NCI-H1417 treated with DMSO at 0.1 percent for 48 hours (cell line): ENCODE data around the gene USF3.
"Not testable (repeated sequence)": the region's sequence is repeated elsewhere in the genome, so short reads cannot be mapped to it uniquely, and the experiment has no call there.

Experiments used
- DNase-seq: peaks from one replicate; lab custom pipeline; 2025; lab: John Stamatoyannopoulos, UW

The USF3 gene

DNA sequence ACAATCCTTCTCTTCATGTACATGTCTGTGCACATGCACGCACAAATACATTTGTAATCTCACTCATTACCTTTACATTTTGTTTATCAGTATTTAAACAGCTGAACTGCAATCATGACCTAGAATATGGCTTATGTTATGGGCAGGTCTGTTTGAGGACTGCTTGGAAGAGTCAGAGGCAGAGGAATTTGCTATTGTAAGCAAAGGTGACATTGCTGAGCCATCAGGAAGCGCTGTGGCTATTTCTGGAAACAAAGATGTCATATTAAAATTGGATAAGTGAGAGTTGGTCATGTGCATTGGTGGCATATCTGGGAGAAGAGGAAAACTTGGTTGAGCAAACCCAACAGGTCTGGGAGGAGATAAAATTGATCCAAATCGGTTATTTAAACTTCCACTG lies 41.6 kb downstream of the USF3 start:
- no peak for DNase-seq

DNA sequence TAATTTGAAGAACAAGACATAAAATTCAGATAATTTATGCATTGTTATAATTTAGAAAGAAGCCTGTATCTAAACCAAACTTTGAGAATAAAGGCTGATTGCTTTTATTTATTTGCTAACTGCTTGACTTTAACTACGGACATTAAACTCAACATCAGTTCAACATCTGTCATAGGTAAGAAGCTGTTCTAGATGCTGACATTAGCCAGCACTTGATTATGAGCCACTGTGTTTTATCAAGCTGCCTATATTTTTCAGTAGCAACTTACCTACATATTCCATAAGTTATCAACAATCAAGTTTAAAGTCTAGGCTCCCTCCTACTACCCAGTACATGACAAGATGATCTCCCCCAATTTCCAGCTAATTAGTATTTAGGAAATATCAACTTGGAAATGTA lies 42.1 kb downstream of the USF3 start:
- no peak for DNase-seq

DNA sequence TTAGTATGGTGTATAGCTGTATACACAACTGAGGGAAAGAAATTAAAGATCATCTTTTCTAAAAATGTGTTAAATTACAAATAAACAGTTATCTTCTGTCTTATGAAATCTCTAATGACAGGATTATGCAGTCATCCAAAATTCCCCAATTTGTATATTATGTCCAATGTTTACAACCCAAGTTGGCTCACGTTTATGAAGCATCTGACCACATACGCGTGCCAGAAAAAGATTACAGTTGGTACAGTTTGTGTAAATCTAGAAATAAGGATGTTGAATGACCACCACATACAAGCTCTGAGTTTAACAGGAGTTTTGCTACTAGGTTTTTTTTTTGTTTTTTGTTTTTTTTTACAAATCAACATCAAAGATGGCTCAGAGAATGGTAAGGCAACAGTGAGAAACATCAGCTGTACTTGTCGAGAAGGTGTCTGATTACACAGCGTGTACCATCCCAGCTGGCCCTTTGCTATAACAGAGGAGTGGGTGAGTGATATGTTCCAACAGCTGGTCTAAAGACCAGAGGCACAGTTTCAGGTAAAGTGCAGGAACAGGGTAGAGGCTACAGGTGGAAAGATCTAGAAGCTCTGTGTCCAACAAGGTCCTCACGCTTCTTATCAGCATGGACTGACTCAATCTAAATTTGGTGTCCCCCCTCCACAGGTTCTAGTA lies 47.1 kb downstream of the USF3 start:
- DNase-seq = no peak

DNA sequence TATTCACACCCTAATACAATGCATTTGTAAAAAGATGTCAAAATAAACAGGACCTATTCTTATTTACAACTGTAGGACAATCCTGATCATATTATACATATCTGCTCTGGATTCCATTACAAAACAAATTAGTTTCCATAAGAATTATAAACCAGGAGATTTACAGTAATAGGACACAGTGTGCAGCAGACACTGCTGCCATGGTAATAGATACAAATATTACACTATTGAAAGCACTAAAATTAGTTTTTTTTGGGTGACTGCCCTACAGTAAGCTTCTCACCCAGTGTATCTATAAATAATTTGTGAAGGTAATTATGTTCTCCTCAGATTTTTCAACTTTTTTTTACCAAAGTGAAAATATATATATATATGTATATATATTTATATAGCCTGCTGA lies 47.9 kb downstream of the USF3 start:
- no peak for DNase-seq

DNA sequence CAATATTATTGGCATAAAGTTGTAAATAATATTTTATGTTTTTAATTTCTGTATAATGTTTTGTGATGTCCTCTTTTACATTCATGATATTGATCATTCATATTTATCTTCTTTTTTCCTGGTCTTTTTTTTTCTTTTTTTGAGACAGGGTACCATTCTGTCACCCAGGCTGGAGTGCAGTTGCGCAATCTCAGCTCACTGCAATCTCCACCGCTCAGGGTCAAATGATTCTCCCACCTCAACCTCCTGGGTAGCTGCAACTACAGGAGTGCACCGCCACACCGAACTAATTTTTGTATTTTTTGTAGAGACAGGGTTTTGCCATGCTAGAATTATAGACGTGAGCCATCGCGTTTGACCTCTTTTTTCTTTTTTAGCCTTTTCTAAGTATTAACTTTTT lies 52.9 kb downstream of the USF3 start:
- no peak for DNase-seq

DNA sequence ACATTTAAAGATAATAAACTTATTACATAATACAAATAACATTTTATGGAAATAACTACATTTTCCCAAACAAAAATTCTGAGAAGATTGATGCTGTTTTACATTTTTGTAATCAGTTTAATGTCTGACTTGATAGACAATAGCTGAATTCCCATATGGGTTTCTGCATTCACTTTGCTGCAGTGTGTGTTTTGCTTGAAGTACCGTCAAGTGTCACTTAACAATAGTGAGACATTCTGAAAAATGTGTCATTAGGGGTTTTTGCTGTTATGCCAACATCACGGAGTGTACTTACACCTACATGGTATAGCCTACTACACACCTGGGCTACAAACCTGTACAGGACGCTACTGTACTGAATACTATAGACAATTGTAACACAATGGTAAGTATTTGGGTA lies 57.5 kb downstream of the USF3 start:
- no peak for DNase-seq

DNA sequence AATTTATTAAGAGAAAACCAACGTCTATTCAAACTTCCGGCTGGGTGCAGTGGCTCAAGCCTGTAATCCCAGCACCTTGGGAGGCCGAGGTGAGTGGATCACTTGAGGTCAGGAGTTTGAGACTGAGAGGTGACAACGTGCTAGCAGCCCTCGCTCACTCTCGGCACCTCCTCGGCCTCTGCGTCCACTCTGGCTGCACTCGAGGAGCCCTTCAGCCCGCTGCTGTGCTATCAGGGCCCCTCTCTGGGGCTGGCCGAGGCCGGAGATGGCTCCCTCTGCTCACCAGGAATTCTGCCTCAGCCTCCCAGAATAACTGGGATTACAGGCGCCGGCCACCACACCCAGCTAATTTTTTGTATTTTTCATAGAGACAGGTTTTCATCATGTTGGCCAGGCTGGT lies 58.7 kb downstream of the USF3 start:
- DNase-seq = no peak

DNA sequence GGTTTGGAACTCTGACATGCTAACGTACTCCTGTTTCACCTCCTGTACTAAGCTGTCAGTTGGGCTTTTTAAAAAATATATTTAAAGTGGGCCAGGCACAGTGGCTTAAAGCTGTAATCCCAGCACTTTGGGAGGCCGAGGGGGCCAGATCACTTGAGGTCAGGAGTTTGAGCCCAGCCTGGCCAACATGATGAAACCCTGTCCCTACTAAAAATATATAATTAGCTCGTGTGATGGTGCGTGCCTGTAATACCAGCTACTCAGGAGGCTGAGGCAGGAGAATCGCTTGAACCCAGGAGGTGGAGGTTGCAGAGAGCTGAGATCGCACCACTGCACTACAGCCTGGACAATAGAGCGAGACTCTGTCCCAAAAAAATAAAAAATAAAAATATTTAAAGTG lies 60.4 kb downstream of the USF3 start:
- DNase-seq = not testable (repeated sequence)

DNA sequence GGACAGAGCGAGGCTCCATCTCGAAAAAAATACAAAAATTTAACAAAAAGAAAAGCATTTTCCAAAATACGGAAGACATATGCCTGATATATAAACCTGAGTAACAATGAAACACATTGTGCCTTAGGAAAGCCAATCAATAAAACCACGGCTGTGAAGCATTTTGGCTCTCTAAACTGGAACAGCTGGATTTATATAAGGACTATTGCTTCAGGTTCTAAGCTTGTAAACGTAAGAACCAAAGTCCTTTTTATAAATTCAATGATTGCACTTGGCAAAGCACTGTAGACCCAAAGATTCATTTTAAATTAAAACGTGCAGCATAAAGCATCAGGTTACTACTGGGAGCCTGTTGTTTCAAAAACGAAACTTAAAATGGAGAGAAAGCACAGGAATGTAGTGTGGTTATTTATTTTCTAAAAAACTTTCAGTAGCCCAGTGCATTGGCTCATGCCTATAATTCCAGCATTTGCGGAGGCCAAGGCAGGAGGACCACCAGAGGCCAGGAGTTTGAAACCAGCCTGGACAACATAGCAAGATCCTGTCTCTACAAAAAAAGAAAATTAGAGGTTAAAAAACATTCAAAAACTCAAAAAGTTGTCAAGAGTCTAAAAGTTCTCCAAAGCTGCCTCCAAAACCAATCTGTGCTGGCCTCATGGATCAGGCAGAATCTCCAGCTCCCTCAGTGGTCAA lies 61.5 kb downstream of the USF3 start:
- DNase-seq = no peak

DNA sequence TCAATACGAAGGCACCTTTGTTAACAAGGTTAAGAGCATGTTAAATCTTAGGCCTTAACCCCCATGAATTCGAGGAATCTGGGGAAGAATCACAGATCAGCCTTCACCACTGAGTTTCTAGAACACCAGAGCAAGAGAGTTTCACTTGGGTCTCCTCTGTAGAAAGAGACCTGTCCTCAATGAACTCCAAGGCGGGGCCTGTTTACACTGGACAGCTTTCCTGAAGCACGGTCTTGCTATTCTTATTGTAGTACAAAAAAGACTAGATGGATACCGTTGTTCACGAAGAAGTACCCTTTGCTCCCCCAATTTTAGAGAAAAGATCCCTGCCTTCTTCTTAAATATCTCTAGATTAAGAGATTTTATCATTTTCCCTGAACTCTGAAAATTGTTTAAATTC lies 64.9 kb downstream of the USF3 start:
- no peak for DNase-seq

DNA sequence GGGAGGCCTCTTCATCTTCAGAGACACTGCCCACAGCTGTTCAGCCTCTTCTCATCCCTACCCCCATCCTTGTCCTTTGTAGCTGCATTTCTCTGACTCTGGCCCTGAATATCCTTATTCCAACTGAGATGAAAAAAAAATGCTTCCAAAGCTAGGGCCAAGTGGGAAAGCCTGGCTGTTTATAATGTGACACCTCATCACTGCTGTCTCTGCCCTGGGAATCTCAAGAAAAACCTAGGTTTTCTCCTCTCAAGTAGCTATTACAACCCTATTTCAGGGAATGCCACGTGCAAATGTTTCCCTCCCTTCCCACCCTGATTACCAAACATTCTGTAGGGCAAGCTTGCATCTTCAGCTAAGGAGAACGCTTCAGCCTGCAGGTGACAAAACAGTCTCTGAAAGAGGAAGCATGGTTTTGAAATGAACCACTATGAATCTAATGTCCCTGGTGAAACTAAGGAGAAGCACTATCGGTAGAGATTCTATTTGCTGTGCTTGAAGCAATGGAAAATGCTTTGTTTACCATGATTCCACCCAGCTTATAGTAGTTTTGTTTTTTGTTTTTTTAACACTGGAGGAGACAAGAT lies 65.4 kb downstream of the USF3 start:
- no peak for DNase-seq

DNA sequence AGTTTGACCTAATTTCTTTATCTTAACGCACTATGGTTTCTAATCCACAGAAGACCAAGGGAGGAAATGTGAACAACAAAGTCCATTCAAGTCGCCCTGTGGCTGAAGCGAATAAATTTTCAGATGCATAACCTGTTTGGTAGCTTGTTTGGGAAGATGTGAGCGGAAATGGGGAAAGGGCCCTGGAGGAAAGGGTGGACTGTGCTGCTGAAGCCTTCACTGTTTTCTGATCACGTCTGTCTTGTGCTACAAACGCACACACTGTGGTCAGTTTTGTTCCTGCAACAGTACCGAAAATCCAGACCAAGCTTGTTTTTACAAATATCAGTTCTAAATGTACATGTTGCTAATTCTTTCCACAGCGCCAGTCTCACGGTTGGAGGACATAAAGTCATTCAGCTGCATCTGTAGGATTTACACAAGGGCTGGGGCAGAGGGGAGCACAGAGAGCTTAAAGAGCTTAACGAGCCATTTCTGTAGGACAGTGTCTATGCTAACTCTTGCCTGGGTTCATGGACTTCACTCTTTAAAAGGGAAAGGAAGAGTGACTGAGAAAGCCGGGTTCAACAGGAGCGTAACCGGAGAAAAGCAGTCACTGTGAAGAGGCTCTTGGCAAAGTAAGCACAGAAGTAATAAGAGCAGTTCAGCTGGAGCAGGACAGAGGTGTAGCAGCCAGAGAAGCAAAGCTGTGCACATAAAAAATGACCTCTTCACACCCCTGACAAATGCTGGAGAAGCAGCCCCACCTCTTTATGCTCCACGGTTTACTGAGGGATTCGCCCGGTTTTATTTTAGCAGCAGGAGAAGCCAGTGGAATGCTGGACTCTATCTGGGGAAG lies 66.6 kb downstream of the USF3 start:
- DNase-seq = no peak

DNA sequence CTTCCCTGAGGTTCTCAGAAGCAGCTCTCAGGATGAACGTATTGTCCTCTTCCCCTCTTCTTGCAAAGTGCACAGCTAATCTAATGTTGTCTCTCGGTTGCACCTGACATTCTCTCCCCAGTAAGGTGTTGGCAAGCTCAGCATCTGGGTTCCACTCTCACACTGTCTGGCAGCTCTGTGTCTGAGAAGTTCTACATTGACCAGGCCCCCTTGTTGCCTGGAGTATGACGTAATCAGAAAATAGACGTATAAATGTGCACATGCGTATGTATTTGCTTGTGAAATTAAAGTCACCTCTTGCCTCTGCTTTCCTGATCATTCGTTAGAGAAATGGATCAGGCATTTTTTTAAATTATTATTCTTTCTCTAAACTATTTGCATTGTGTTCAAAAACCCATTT lies 67.7 kb downstream of the USF3 start:
- DNase-seq = no peak

DNA sequence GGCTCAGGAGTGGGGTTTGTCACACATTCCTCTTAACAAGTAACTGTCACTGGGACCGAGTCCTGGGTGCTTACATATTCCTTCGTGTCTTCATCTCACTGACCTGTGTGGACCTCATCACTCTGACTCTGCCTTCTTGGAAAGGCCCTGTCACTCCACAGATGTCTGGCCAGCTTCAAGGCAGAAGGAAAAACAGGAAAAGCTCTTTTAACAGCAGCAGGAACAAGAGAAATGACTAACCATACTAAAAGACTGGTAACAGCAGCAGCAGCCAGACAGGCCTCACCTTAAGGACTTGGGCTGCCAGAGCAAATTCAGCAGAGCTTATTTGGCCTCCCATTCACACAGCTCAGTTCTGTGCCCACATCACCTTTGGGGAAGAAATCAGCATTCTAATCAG lies 68.1 kb downstream of the USF3 start:
- DNase-seq = no peak

DNA sequence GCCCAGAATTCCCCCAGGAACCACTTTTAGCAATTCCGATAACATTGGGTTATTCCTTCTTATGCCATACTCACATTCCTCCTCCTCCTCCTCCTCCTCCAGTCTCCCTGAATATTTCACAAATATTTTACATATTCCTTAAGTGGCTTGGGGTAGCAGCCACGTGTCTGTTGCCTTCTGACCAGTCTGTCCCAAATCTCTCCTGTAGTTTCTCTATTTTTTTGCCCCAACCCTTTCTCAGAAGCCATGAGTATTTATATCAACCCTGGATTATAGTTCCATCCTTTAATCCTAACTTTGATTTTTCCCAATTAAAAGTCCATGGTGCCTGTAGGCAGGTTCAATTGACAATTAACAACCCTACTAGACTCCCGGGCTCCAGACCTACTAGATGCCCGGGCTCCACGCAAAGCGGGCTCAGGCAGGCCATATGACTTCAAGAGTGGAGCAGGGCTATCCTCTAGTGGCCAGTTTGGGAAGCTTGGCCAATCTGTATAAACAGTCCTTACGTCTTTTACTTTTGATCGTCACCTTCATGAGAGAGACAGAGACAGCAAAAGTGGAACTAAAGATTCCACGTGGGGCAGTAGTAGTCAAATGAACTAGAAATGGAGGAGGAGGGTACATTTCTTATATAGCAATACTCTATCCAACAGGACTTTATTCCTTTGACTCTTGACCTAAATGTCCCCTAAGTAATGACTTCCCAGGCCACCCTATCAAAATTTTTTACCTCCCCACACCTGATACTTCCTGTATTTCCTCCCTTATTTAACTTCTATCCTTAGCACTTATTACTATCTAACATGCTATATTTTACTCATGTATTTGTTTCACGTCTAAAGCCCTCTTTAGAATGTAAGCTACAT lies 69.7 kb downstream of the USF3 start:
- DNase-seq = no peak

DNA sequence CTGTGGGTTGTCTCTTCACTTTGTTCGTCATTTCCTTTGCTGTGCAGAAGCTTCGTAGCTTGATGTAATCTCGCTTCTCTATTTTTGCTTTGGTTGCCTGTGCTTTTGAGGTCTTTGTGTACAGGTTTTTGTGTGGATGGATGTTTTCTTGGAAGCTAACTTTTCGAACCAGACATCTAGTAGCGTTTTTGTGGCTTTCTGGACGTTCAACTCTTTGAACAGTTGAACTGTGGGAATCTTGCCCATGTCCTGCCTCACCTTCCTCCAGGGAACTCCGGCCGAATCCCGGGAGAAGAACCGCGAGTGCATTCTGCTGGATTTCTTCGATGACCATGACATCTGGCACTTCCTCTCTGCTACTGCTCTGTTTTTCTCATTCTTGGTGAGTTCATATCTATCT lies 70.6 kb downstream of the USF3 start:
- no peak for DNase-seq

DNA sequence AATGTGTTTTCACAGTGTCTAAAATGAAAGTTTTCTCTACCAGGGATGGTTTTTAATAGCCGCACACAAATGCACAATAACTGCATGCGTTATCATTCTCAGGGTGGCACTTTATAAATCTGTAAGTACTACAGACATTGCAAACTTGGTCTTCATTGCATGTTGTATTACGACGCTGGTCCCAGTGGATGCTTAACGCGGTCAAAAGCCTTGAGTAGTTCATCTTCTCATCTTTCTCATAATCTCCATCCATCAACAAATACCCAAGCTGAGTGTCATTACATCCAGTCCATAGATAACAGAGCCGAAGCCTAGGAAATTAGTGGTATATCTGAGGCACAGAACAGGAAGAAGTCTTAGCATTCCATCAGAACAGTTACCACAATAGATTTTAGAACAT lies 72.6 kb downstream of the USF3 start:
- DNase-seq = no peak

DNA sequence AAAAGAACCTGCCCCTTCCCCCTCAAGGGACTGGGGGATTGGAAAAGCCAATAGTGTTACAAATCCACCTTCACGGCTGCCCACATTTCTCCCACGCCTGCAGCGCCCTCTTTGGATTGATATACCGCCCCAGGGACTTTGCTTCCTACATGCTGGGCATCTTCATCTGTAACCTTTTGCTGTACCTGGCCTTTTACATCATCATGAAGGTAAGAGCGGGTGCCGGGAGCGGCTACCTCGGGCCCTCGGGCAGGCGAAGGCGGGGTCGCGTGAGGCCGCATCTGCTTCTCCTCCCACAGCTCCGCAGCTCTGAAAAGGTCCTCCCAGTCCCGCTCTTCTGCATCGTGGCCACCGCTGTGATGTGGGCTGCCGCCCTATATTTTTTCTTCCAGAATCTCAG lies 73.1 kb downstream of the USF3 start:
- DNase-seq = no peak

DNA sequence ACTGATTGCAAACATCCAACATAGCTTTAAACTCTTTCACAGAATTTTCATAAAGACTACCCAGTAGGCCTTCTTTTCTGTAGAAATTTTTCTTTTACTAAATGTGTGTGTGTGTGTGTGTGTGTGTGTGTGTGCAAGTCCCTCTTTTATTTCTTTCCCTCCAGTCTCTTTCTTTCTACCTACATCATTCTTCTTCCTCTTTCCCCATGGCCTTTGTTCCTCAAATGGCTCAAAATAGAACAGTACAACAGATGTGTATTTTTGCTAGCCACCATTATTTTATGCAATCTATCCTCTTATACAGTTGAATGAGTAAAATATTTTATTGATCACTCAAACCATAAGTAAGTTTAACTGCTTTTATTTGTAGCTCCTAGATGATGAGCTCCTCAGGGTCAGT lies 76.4 kb downstream of the USF3 start:
- no peak for DNase-seq

DNA sequence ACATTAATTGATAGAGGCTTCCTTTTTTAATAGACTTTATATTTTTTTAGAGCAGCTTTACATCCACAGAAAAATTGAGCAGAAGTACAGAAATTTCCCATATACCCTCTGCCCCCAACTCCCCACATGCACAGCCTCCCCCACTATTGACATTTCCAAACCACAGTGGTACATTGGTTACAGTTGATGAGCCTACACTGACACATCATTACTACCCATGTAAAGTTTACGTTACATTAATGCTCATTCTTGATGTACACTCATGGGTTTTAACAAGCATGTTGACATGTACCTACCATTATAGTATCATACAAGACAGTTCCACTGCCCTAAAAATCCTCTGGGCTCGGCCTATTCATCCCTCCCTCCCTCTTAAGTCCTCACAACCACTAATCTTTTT lies 78.7 kb downstream of the USF3 start:
- no peak for DNase-seq

DNA sequence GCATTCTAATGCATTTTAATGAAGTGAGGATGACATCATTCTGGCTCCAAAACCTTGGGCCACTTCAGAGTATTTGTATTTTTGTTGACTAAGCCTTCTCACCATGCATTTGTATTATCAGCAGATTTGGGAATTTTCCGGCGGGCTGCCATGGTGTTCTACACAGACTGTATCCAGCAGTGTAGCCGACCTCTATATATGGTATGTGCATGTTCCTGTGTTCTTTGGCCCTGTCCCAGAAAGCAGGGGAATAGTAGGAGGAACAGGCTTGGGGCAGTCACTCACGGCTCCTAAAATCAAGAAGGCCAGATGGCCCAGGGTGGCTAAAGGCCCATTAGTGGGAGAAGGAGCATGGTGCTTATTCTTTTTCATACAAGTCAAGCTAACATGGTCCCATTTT lies 80.5 kb downstream of the USF3 start:
- DNase-seq = no peak

DNA sequence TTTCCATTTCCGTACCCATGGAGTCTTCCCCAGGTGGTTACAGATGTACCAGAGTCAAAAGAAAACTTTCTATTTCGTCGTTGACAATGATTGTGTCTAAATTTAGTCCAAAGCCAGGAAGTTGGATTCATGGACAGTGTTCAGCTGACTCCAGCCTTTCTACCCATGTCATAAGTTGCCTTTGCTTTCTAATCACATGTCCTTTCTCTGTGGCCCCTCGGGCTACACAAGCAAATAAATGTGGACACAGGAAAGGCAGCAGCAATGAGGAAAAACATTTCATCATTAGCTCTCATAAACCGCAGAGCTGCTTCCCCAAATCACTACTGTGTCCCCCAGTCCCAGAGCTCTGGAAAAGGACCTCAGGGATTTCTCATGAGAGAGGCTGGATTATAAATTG lies 82.0 kb downstream of the USF3 start:
- no peak for DNase-seq
